LNCaP clone FGC (cell line): ENCODE data around the gene LMX1A.

ENCODE experiments used
- DNase-seq: peaks from one replicate; pipeline ENCODE4 v3.0.0-alpha.2; 2011; ENCODE audit warnings: low read depth
- H3K4me3 ChIP-seq: 2 replicates; pipeline ENCODE4 v1.5.1; 2011; ENCODE audit warnings: mild to moderate bottlenecking, low read depth, low read length, control low read depth
- CTCF ChIP-seq: IDR thresholded peaks from 2 replicates; pipeline ENCODE4 v1.5.1; 2012; ENCODE audit warnings: mild to moderate bottlenecking; ENCODE audit not compliant: control insufficient read depth, insufficient read depth; ENCODE audit errors: extremely low read depth

LMX1A gene

GRCh38 chr1:165257969-165258459 is 98.5 kb downstream of the LMX1A start:
- TF ChIP-seq CTCF = peak; percentile 86
- H3K4me3 ChIP-seq = no peak overlapping the region
- DNase-seq = peak; percentile 77

GRCh38 chr1:165254896-165255625 is 101.5 kb downstream of the LMX1A start:
- no peak for DNase-seq
- no peak for TF ChIP-seq CTCF
- H3K4me3 ChIP-seq = no peak overlapping the region

GRCh38 chr1:165254376-165254775 is 102.1 kb downstream of the LMX1A start:
- DNase-seq = no peak
- TF ChIP-seq CTCF = no peak
- H3K4me3 ChIP-seq = no peak overlapping the region

- no peak overlapping the region for H3K4me3 ChIP-seq
- DNase-seq = no peak
- TF ChIP-seq CTCF = no peak
Observed at GRCh38 chr1:165253818-165254254, 102.7 kb downstream of the LMX1A start.

GRCh38 chr1:165248969-165249571 is 107.4 kb downstream of the LMX1A start:
- H3K4me3 ChIP-seq = no peak overlapping the region
- DNase-seq = no peak
- no peak for TF ChIP-seq CTCF

- H3K4me3 ChIP-seq = no peak overlapping the region
- TF ChIP-seq CTCF = no peak
- no peak for DNase-seq
Observed at GRCh38 chr1:165241952-165242351, 114.6 kb downstream of the LMX1A start.
